H1 (cell line): ENCODE measurements around the gene GRK5. TPM values are rescaled to one million over a fixed set of nuclear protein-coding genes. Genes with fewer than 3 reads are reported as not detected.

Experiments used
- CTCF ChIA-PET: fragments of 300-600 bp; sonication (Branson Sonifier 250); formaldehyde crosslinking; loops from one replicate; lab custom pipeline; 2021; ENCODE audit not compliant: partially characterized antibody; lab: Charles Lee
- POLR2A ChIA-PET: fragments of 300-600 bp; sonication (Branson Sonifier 250); formaldehyde crosslinking; loops from one replicate; lab custom pipeline; 2021; ENCODE audit warnings: inconsistent platforms; ENCODE audit not compliant: partially characterized antibody; lab: Charles Lee
- DNase-seq, 2 experiments: peaks; one replicate each; pipeline versions ENCODE4 v3.0.0 to v3.0.0-alpha.2; 2010 to 2022; ENCODE audit warnings: low spot score in 2 of 2, low read depth in 1 of 2, mixed read lengths in 1 of 2
- FAIRE-seq: peaks from 2 replicates; lab custom pipeline; 2011; peaks lifted over from hg19 to GRCh38; lab: Jason Lieb, UNC
- H2AFZ ChIP-seq: 2 replicates; pipeline ENCODE4 v1.8.1; 2012; ENCODE audit warnings: low read length, inconsistent platforms
- H2AK5ac ChIP-seq: 2 replicates; pipeline ENCODE4 v1.6.1; 2013; ENCODE audit warnings: low read depth, low read length
- H2BK120ac ChIP-seq: replicated peaks from 2 replicates; pipeline ENCODE3; 2013; ENCODE audit warnings: low read depth, low read length, inconsistent platforms
- H2BK12ac ChIP-seq: 2 replicates; pipeline ENCODE4 v1.6.1; 2013; ENCODE audit warnings: low read depth, low read length
- H2BK15ac ChIP-seq: 2 replicates; pipeline ENCODE4 v1.6.1; 2013; ENCODE audit warnings: low read length
- H2BK20ac ChIP-seq: 2 replicates; pipeline ENCODE4 v1.6.1; 2013; ENCODE audit warnings: low read length
- H2BK5ac ChIP-seq: 2 replicates; pipeline ENCODE4 v1.6.1; 2013; ENCODE audit warnings: low read depth, low read length
- H3K14ac ChIP-seq: 2 replicates; pipeline ENCODE4 v1.6.1; 2013; ENCODE audit warnings: inconsistent platforms; ENCODE audit not compliant: insufficient read length
- H3K18ac ChIP-seq: 2 replicates; pipeline ENCODE4 v1.6.1; 2013; ENCODE audit warnings: low read length; ENCODE audit errors: extremely low read depth
- H3K23ac ChIP-seq: 2 replicates; pipeline ENCODE4 v1.6.1; 2013; ENCODE audit warnings: inconsistent platforms; ENCODE audit not compliant: insufficient read length
- H3K23me2 ChIP-seq: 2 replicates; pipeline ENCODE4 v1.6.1; 2013; ENCODE audit warnings: low read depth, low read length
- H3K27ac ChIP-seq: 2 replicates; pipeline ENCODE4 v1.6.1; 2011; ENCODE audit warnings: low read depth, low read length, inconsistent platforms
- H3K27me3 ChIP-seq, 4 experiments: replicated peaks in 1 of 4; 1 replicate in 1 of 4; 2 replicates in 3 of 4; pipeline versions ENCODE4 v1.6.1 to v1.8.1; 2011 to 2013; ENCODE audit warnings: low read length in 3 of 4, mild to moderate bottlenecking in 3 of 4, inconsistent platforms in 2 of 4, mixed read lengths in 2 of 4, moderate library complexity in 1 of 4; ENCODE audit not compliant: control insufficient read depth in 3 of 4, insufficient read depth in 3 of 4; ENCODE audit errors: extremely low read depth in 1 of 4
- H3K36me3 ChIP-seq, 4 experiments: 2 replicates each; pipeline versions ENCODE4 v1.6.1 to v1.8.1; 2011 to 2013; ENCODE audit warnings: mild to moderate bottlenecking in 4 of 4, low read length in 3 of 4, moderate library complexity in 2 of 4, control low read depth in 1 of 4, inconsistent platforms in 1 of 4; ENCODE audit not compliant: insufficient read depth in 4 of 4, control insufficient read depth in 2 of 4
- H3K4ac ChIP-seq: replicated peaks from 2 replicates; pipeline ENCODE3; 2013; ENCODE audit warnings: low read length, low read depth, mixed read lengths, inconsistent platforms; ENCODE audit not compliant: insufficient read length
- H3K4me1 ChIP-seq, 4 experiments: replicated peaks in 1 of 4; 1 replicate in 1 of 4; 2 replicates in 3 of 4; pipeline versions ENCODE4 v1.6.1 to v1.8.1; 2011 to 2013; ENCODE audit warnings: low read length in 3 of 4, inconsistent platforms in 2 of 4, mixed read lengths in 1 of 4; ENCODE audit not compliant: insufficient read depth in 4 of 4, control insufficient read depth in 3 of 4
- H3K4me2 ChIP-seq, 2 experiments: 2 replicates each; pipeline versions ENCODE4 v1.6.1 to v1.8.1; 2011 to 2013; ENCODE audit warnings: low read depth in 2 of 2, low read length in 2 of 2, control low read depth in 1 of 2, inconsistent platforms in 1 of 2, mild to moderate bottlenecking in 1 of 2; ENCODE audit not compliant: insufficient read depth in 1 of 2
- H3K4me3 ChIP-seq, 4 experiments: fragments of 200-600, 300-600 bp in 1 of 4; sonication (generic), shearing (Covaris generic), sonication (Bioruptor Twin) in 1 of 4; 2 replicates each; pipeline versions ENCODE4 v1.5.1 to v1.8.1; 2011 to 2016; ENCODE audit warnings: low read length in 4 of 4, low read depth in 3 of 4, control low read depth in 2 of 4, inconsistent platforms in 2 of 4, mild to moderate bottlenecking in 2 of 4, mixed read lengths in 1 of 4, moderate library complexity in 1 of 4; ENCODE audit not compliant: insufficient read depth in 2 of 4; ENCODE audit errors: extremely low read depth in 1 of 4
- H3K56ac ChIP-seq: replicated peaks from 2 replicates; pipeline ENCODE3; 2013; ENCODE audit warnings: low read depth, mild to moderate bottlenecking, mixed read lengths, low read length, inconsistent platforms; ENCODE audit not compliant: insufficient read length
- H3K79me1 ChIP-seq: 2 replicates; pipeline ENCODE4 v1.6.1; 2013; ENCODE audit warnings: low read depth, low read length, control low read depth
- H3K79me2 ChIP-seq, 2 experiments: 2 replicates each; pipeline versions ENCODE4 v1.6.1 to v1.8.1; 2012 to 2013; ENCODE audit warnings: low read length in 2 of 2, mild to moderate bottlenecking in 2 of 2, inconsistent platforms in 1 of 2; ENCODE audit not compliant: insufficient read depth in 2 of 2, control insufficient read depth in 1 of 2
- H3K9ac ChIP-seq, 4 experiments: replicated peaks in 1 of 4; 1 replicate in 1 of 4; 2 replicates in 3 of 4; pipeline versions ENCODE4 v1.6.1 to v1.8.1; 2011 to 2013; ENCODE audit warnings: low read depth in 3 of 4, low read length in 3 of 4, control low read depth in 2 of 4, mild to moderate bottlenecking in 2 of 4, moderate library complexity in 2 of 4, inconsistent platforms in 1 of 4; ENCODE audit errors: extremely low read depth in 1 of 4
- H3K9me3 ChIP-seq, 2 experiments: 2 replicates each; pipeline versions ENCODE4 v1.6.1 to v1.8.1; 2012 to 2013; ENCODE audit warnings: mild to moderate bottlenecking in 2 of 2, moderate library complexity in 2 of 2, control low read depth in 1 of 2, inconsistent platforms in 1 of 2, low read depth in 1 of 2, low read length in 1 of 2, mixed read lengths in 1 of 2; ENCODE audit not compliant: insufficient read depth in 2 of 2
- H4K20me1 ChIP-seq, 2 experiments: replicated peaks in 1 of 2; 2 replicates each; pipeline versions ENCODE3 to v1.8.1; 2011 to 2013; ENCODE audit warnings: inconsistent platforms in 2 of 2, low read length in 2 of 2, mild to moderate bottlenecking in 1 of 2; ENCODE audit not compliant: insufficient read depth in 2 of 2, control insufficient read depth in 1 of 2
- H4K5ac ChIP-seq: 2 replicates; pipeline ENCODE4 v1.6.1; 2013; ENCODE audit warnings: low read length, low read depth, mixed read lengths, inconsistent platforms; ENCODE audit not compliant: insufficient read length
- H4K8ac ChIP-seq: 2 replicates; pipeline ENCODE4 v1.8.0; 2013; ENCODE audit warnings: mild to moderate bottlenecking, moderate library complexity, low read length, inconsistent platforms; ENCODE audit not compliant: insufficient read depth; ENCODE audit errors: extremely low read depth
- H4K91ac ChIP-seq: replicated peaks from 2 replicates; pipeline ENCODE3; 2013; ENCODE audit warnings: low read length, mixed read lengths, inconsistent platforms; ENCODE audit not compliant: insufficient read length
- ASH2L ChIP-seq: fragments of 200-600, 300-600 bp; sonication (generic); IDR thresholded peaks from one replicate; pipeline ENCODE4 v1.7.1; 2017; ENCODE audit warnings: low read length
- FOSL1 ChIP-seq: IDR thresholded peaks from 2 replicates; pipeline ENCODE4 v1.6.1; 2011; ENCODE audit warnings: mild to moderate bottlenecking, low read depth, low read length, moderate library complexity; ENCODE audit not compliant: insufficient read depth
- JUN ChIP-seq: IDR thresholded peaks from 2 replicates; pipeline ENCODE4 v1.6.1; 2011; ENCODE audit warnings: low read depth, mild to moderate bottlenecking, improper control_type of control experiment, low read length
- JUND ChIP-seq: IDR thresholded peaks from 2 replicates; pipeline ENCODE4 v1.6.1; 2011; ENCODE audit warnings: mild to moderate bottlenecking, improper control_type of control experiment, low read length
- MAX ChIP-seq: IDR thresholded peaks from 2 replicates; pipeline ENCODE4 v1.6.1; 2012; ENCODE audit warnings: inconsistent platforms
- POLR2AphosphoS5 ChIP-seq: IDR thresholded peaks from 2 replicates; pipeline ENCODE4 v1.6.1; 2011; ENCODE audit warnings: low read depth, low read length
- RAD21 ChIP-seq, 2 experiments: IDR thresholded peaks in 1 of 2; conservative IDR thresholded peaks in 1 of 2; 2 replicates each; pipeline ENCODE4 v1.6.1; 2011; ENCODE audit warnings: low read depth in 2 of 2, low read length in 2 of 2, improper control_type of control experiment in 1 of 2, inconsistent platforms in 1 of 2, mild to moderate bottlenecking in 1 of 2, moderate library complexity in 1 of 2
- SIN3A ChIP-seq, 2 experiments: IDR thresholded peaks in 1 of 2; conservative IDR thresholded peaks in 1 of 2; 2 replicates each; pipeline ENCODE4 v1.6.1; 2011 to 2012; ENCODE audit warnings: low read length in 2 of 2, improper control_type of control experiment in 1 of 2, low read depth in 1 of 2, mild to moderate bottlenecking in 1 of 2
- WGBS, 2 experiments: shearing (Covaris generic) in 1 of 2; methylation state at CpG; one replicate each; pipeline versions ENCODE4 v1.1.6 to v1.1.7; 2013 to 2015; ENCODE audit warnings: low lambda C conversion rate in 2 of 2, mixed read lengths in 2 of 2, inconsistent platforms in 1 of 2, low coverage in 1 of 2, missing lambda C conversion rate in 1 of 2; ENCODE audit not compliant: insufficient replicate concordance in 2 of 2, insufficient coverage in 1 of 2, insufficient read length in 1 of 2; ENCODE audit errors: extremely low coverage in 1 of 2, missing lambda C conversion rate in 1 of 2; 5-methylcytosine and 5-hydroxymethylcytosine counted together
- polyA plus RNA-seq, 7 experiments: library from polyadenylated mRNA; depleted of rRNA in 3 of 7; stranded (reverse) in 5 of 7; unstranded in 2 of 7; fragments of >200 nt in 5 of 7; fragments of 200-250 nt in 2 of 7; gene quantifications; 1 replicate in 5 of 7; 2 replicates in 1 of 7; 4 replicates in 1 of 7; pipeline versions ENCODE4 v1.2.1 to v1.2.3, GENCODE V29; 2011 to 2013; ENCODE audit warnings: missing spikeins in 2 of 7, mixed read lengths in 2 of 7
- total RNA-seq: library from RNA; stranded (reverse); fragmentation: NEBNext Ultra II Directional; extraction: Animal tissue kit (Norgen Biotek cat#: 25700); gene quantifications from 2 replicates; pipeline ENCODE4 v1.2.1, GENCODE V29; 2021

The GRK5 gene
- total and polyA plus RNA-seq, 2 of the 8 experiments (the other 6 are each of a cell fraction or from before 2014, with no cell fraction given): 0.54 to 2.5 TPM

- Histone ChIP-seq H3K56ac (no peak overlapping the region), H3K4me1 (no peaks in the 10 kb centered on the region; a peak in 2 of 7 replicates), H2BK5ac (no peak overlapping the region), H3K14ac (no peak overlapping the region), H3K79me1 (no peaks in the 10 kb centered on the region), H3K9ac (no peak overlapping the region), H3K79me2 (no peaks in the 10 kb centered on the region), H3K4ac (no peak overlapping the region), H3K23me2 (no peaks in the 10 kb centered on the region), H2AFZ (no peak overlapping the region), H4K8ac (no peak overlapping the region; the same call in 1 of the 2 replicates), H3K9me3 (peaks cover 0 to under 1% of the 10 kb centered on the region in 2 experiments; a peak in 1 of 4 replicates), H2BK12ac (no peak overlapping the region), H2BK20ac (no peak overlapping the region), H2BK120ac (no peak overlapping the region), H3K36me3 (no peaks in the 10 kb centered on the region), H3K23ac (no peak overlapping the region), H4K91ac (no peak overlapping the region), H2BK15ac (0 out of 2 replicates have a peak overlapping the region, but pooled peaks have one; percentile 53), H3K4me2 (no peak overlapping the region), H3K4me3 (no peak overlapping the region), H3K18ac (no peak overlapping the region), H4K20me1 (no peaks in the 10 kb centered on the region), H3K27me3 (no peaks in the 10 kb centered on the region), H2AK5ac (no peak overlapping the region), H3K27ac (no peak overlapping the region), H4K5ac (no peak overlapping the region)
- FAIRE-seq (no peak), DNase-seq (no peak)
- WGBS, 2 experiments: 85% methylated on average over 23 of the region's 25 CpGs; no CpG with 5 or more reads in 1 of the 2 experiments
- no peak for TF ChIP-seq MAX
- no peak for TF ChIP-seq JUN
- no peak for TF ChIP-seq FOSL1
- no peak for TF ChIP-seq POLR2AphosphoS5
- TF ChIP-seq SIN3A (conservative IDR thresholded peaks at IDR 0.05 in 1 of 2, IDR thresholded peaks at IDR 0.05 in 1 of 2; ENCODE audit: low read depth in 1 of 2, low read length in 2 of 2): no peak
- no peak for TF ChIP-seq JUND
- no peak for TF ChIP-seq ASH2L
- TF ChIP-seq RAD21 (IDR thresholded peaks at IDR 0.05 in 1 of 2, conservative IDR thresholded peaks at IDR 0.05 in 1 of 2; ENCODE audit: low read depth in 2 of 2, low read length in 2 of 2): no peak
- CTCF ChIA-PET: interaction anchor here (1.0 to 6.1 kb wide), 7 partner anchors 14 to 243 kb away, joined by 3 to 57 read pairs (median 3); no protein-coding TSS in a partner anchor
- POLR2A ChIA-PET: no interaction called here
These were observed 234.8 kb downstream of the GRK5 start for GRCh38 chr10:119441921-119442757.
